Measurements from ENCODE around the gene MTARC1.

Gene MTARC1

GRCh38 chr1:220770245-220770913, 16.3 kb upstream of the MTARC1 start:
- Histone ChIP-seq H3K4me1 (ENCODE audit: low read length) (peaks cover 2% of the 10 kb centered on the region; the same call in 1 of the 2 replicates), H3K27ac (ENCODE audit: low read length) (no peak overlapping the region), H3K4me3 (ENCODE audit: low read length) (no peak overlapping the region), H2AFZ (ENCODE audit: low read depth, low read length) (no peak overlapping the region), H3K36me3 (replicated peaks; ENCODE audit: low read depth, low read length) (no peaks in the 10 kb centered on the region), H3K9ac (ENCODE audit: low read length) (no peak overlapping the region), H3K79me2 (ENCODE audit: low read length) (no peaks in the 10 kb centered on the region), H4K20me1 (ENCODE audit: insufficient read depth, low read length) (no peaks in the 10 kb centered on the region), H3K27me3 (ENCODE audit: low read depth, low read length) (peaks cover 3% of the 10 kb centered on the region; the same call in 1 of the 2 replicates), H3K4me2 (ENCODE audit: low read length) (no peak overlapping the region), H3K9me3 (ENCODE audit: insufficient read depth, low read length) (no peaks in the 10 kb centered on the region)
- TF ChIP-seq CTCF (IDR thresholded peaks at IDR 0.05; ENCODE audit: low read depth, low read length) (no peak), EZH2phosphoT487 (IDR thresholded peaks at IDR 0.05; ENCODE audit: low read depth) (no peak)

- no peak overlapping the region for H3K4me2 ChIP-seq (ENCODE audit: low read length)
- H3K9me3 ChIP-seq (ENCODE audit: insufficient read depth, low read length) = no peaks in the 10 kb centered on the region
- peaks cover 3% of the 10 kb centered on the region; the same call in 1 of the 2 replicates for H3K27me3 ChIP-seq (ENCODE audit: low read depth, low read length)
- H3K4me1 ChIP-seq (ENCODE audit: low read length) = peaks cover 2% of the 10 kb centered on the region; the same call in 1 of the 2 replicates
- no peak overlapping the region for H3K27ac ChIP-seq (ENCODE audit: low read length)
- no peak overlapping the region for H3K4me3 ChIP-seq (ENCODE audit: low read length)
- H3K36me3 ChIP-seq (replicated peaks; ENCODE audit: low read depth, low read length) = no peaks in the 10 kb centered on the region
- no peak overlapping the region for H2AFZ ChIP-seq (ENCODE audit: low read depth, low read length)
- H4K20me1 ChIP-seq (ENCODE audit: insufficient read depth, low read length) = no peaks in the 10 kb centered on the region
- no peak for TF ChIP-seq EZH2phosphoT487 (IDR thresholded peaks at IDR 0.05; ENCODE audit: low read depth)
- no peak for TF ChIP-seq CTCF (IDR thresholded peaks at IDR 0.05; ENCODE audit: low read depth, low read length)
- no peak overlapping the region for H3K9ac ChIP-seq (ENCODE audit: low read length)
- H3K79me2 ChIP-seq (ENCODE audit: low read length) = no peaks in the 10 kb centered on the region
Measured at GRCh38 chr1:220772846-220773245, 13.9 kb upstream of the MTARC1 start.

GRCh38 chr1:220775240-220775853, 11.4 kb upstream of the MTARC1 start:
- H3K27ac ChIP-seq (ENCODE audit: low read length) = no peak overlapping the region
- H3K4me1 ChIP-seq (ENCODE audit: low read length) = peaks cover 2% of the 10 kb centered on the region; the same call in 1 of the 2 replicates
- H3K36me3 ChIP-seq (replicated peaks; ENCODE audit: low read depth, low read length) = no peaks in the 10 kb centered on the region
- peak overlapping the region; percentile 35 for H3K4me2 ChIP-seq (ENCODE audit: low read length)
- peak overlapping the region; percentile 69 for H2AFZ ChIP-seq (ENCODE audit: low read depth, low read length)
- H3K27me3 ChIP-seq (ENCODE audit: low read depth, low read length) = peaks cover 3% of the 10 kb centered on the region; the same call in 1 of the 2 replicates
- H3K9me3 ChIP-seq (ENCODE audit: insufficient read depth, low read length) = no peaks in the 10 kb centered on the region
- no peaks in the 10 kb centered on the region for H3K79me2 ChIP-seq (ENCODE audit: low read length)
- no peaks in the 10 kb centered on the region for H4K20me1 ChIP-seq (ENCODE audit: insufficient read depth, low read length)
- 0 out of 2 replicates have a peak overlapping the region, but pooled peaks have one; percentile 8 for H3K4me3 ChIP-seq (ENCODE audit: low read length)
- TF ChIP-seq CTCF (IDR thresholded peaks at IDR 0.05; ENCODE audit: low read depth, low read length) = peak; percentile 97
- TF ChIP-seq EZH2phosphoT487 (IDR thresholded peaks at IDR 0.05; ENCODE audit: low read depth) = no peak
- no peak overlapping the region for H3K9ac ChIP-seq (ENCODE audit: low read length)

GRCh38 chr1:220776254-220776653, 10.5 kb upstream of the MTARC1 start:
- Histone ChIP-seq H3K4me3 (ENCODE audit: low read length) (no peak overlapping the region), H3K27me3 (ENCODE audit: low read depth, low read length) (peaks cover 3% of the 10 kb centered on the region; the same call in 1 of the 2 replicates), H3K27ac (ENCODE audit: low read length) (no peak overlapping the region), H3K9me3 (ENCODE audit: insufficient read depth, low read length) (no peaks in the 10 kb centered on the region), H3K79me2 (ENCODE audit: low read length) (no peaks in the 10 kb centered on the region), H3K4me1 (ENCODE audit: low read length) (peaks cover 2% of the 10 kb centered on the region; the same call in 1 of the 2 replicates), H3K9ac (ENCODE audit: low read length) (no peak overlapping the region), H4K20me1 (ENCODE audit: insufficient read depth, low read length) (no peaks in the 10 kb centered on the region), H2AFZ (ENCODE audit: low read depth, low read length) (no peak overlapping the region), H3K36me3 (replicated peaks; ENCODE audit: low read depth, low read length) (no peaks in the 10 kb centered on the region), H3K4me2 (ENCODE audit: low read length) (peak overlapping the region; percentile 36)
- TF ChIP-seq EZH2phosphoT487 (IDR thresholded peaks at IDR 0.05; ENCODE audit: low read depth) = no peak
- no peak for TF ChIP-seq CTCF (IDR thresholded peaks at IDR 0.05; ENCODE audit: low read depth, low read length)
